MCF 10A (cell line): Measurements from ENCODE around the gene PNPLA8. TPM values are rescaled to one million over a fixed set of nuclear protein-coding genes. Genes with fewer than 3 reads are reported as not detected.

ENCODE experiments used
- BruUV-seq: library from RNA; stranded (reverse); fragments of 400-500 nt; replicated peaks from 2 replicates; lab custom pipeline; 2021; lab: Mats Ljungman, UMichigan
- CTCF ChIA-PET: fragments of 300-600 bp; sonication (Branson Sonifier 250); formaldehyde crosslinking; extraction: SDS; loops from one replicate; lab custom pipeline; 2021; ENCODE audit warnings: antibody characterized with exemption, inconsistent platforms; lab: Yijun Ruan, JAX
- POLR2A ChIA-PET: fragments of 300-600, 350-650 bp; sonication (Branson Sonifier 250); formaldehyde crosslinking; extraction: SDS; loops from one replicate; lab custom pipeline; 2020; ENCODE audit warnings: antibody characterized with exemption, inconsistent platforms; lab: Yijun Ruan, JAX
- DNase-seq: peaks from one replicate; pipeline ENCODE4 v3.0.0-alpha.2; 2018; ENCODE audit not compliant: unreplicated experiment
- H3K27ac Mint-ChIP-seq: one replicate; pipeline ENCODE4 v1.8.0; 2022; ENCODE audit warnings: mild to moderate bottlenecking, low read depth, mixed read lengths; ENCODE audit not compliant: unreplicated experiment
- H3K27me3 Mint-ChIP-seq: one replicate; pipeline ENCODE4 v1.8.0; 2022; ENCODE audit warnings: mixed read lengths; ENCODE audit not compliant: insufficient read depth, unreplicated experiment
- H3K36me3 Mint-ChIP-seq: one replicate; pipeline ENCODE4 v1.8.0; 2022; ENCODE audit warnings: mild to moderate bottlenecking, moderate library complexity, mixed read lengths; ENCODE audit not compliant: insufficient read depth, unreplicated experiment
- H3K4me1 Mint-ChIP-seq: one replicate; pipeline ENCODE4 v1.8.0; 2022; ENCODE audit warnings: mixed read lengths; ENCODE audit not compliant: insufficient read depth, unreplicated experiment
- H3K4me3 Mint-ChIP-seq: one replicate; pipeline ENCODE4 v1.8.0; 2022; ENCODE audit warnings: mild to moderate bottlenecking, moderate library complexity, mixed read lengths; ENCODE audit not compliant: unreplicated experiment
- H3K9me3 Mint-ChIP-seq: one replicate; pipeline ENCODE4 v1.8.0; 2022; ENCODE audit warnings: mixed read lengths; ENCODE audit not compliant: unreplicated experiment
- CTCF ChIP-seq: fragments of 200-600 bp; IDR thresholded peaks from one replicate; pipeline ENCODE4 v1.8.0; 2022; ENCODE audit warnings: antibody characterized with exemption, mild to moderate bottlenecking; ENCODE audit not compliant: unreplicated experiment
- intact Hi-C: fragments of 100-400 bp; cut with micrococcal nuclease; formaldehyde crosslinking; loops from 2 replicates; pipeline ENCODE4 v1.14.1; 2022
- total RNA-seq: library from RNA; stranded (reverse); gene quantifications from 2 replicates; pipeline ENCODE4 v1.2.3, GENCODE V29; 2022

The PNPLA8 gene
- total RNA-seq, 1 experiment from 2014 or later: 28.5 TPM

- intact Hi-C loops: loop anchor here (2.0 kb wide), 1 partner anchor 272 kb away; no protein-coding TSS in a partner anchor
- ChIA-PET POLR2A (interaction anchor here (0.5 kb wide), 1 partner anchor 563 kb away, joined by 4 read pairs; no protein-coding TSS in a partner anchor), CTCF (interaction anchor here (0.8 to 2.2 kb wide), 7 partner anchors 10 to 273 kb away, joined by 3 to 7 read pairs (median 6); no protein-coding TSS in a partner anchor)
- peak; percentile 40 for TF ChIP-seq CTCF
- no TSS peak for BruUV-seq
- Mint-ChIP-seq H3K36me3 (no peaks in the 10 kb centered on the region), H3K27ac (no peak overlapping the region), H3K9me3 (no peaks in the 10 kb centered on the region), H3K27me3 (peaks cover 39% of the 10 kb centered on the region), H3K4me1 (no peaks in the 10 kb centered on the region), H3K4me3 (no peak overlapping the region)
- peak; percentile 51 for DNase-seq
These were observed 73.2 kb downstream of the PNPLA8 start for GRCh38 chr7:108452707-108453106.

DNA sequence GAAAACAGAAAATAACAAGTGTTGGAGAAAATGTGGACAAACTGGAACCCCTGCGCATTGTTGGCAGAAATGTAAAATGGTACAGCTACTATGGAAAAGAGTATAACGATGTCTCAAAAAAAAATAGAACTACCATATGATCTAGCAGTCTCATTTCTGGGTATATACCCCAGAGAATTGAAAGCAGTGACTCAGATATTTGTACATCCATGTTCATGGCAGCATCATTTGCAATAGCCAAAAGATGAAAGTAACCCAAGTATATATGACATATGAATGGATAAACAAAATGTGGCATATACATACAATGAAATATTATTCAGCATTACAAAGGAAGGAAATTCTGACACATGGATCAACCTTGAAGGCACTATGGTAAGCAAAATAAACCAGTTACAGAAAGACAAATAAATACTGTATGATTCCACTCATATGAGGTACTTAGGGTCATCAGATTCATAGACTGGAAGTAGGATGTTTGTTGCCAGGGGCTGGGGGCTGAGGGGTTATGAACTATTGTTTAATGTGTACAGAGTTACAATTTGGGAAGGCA, 74.6 kb downstream of the PNPLA8 start:
- Mint-ChIP-seq H3K4me1 (no peaks in the 10 kb centered on the region), H3K4me3 (no peak overlapping the region), H3K27ac (no peak overlapping the region), H3K9me3 (no peaks in the 10 kb centered on the region), H3K27me3 (peaks cover 26% of the 10 kb centered on the region), H3K36me3 (no peaks in the 10 kb centered on the region)
- no peak for TF ChIP-seq CTCF
- ChIA-PET POLR2A (no interaction called here), CTCF (no interaction called here)
- intact Hi-C loops: no loop called here
- BruUV-seq: no TSS peak
- DNase-seq: no peak

- H3K27ac Mint-ChIP-seq: no peak overlapping the region
- ChIA-PET POLR2A (no interaction called here), CTCF (interaction anchor here (0.6 kb wide), 1 partner anchor 12 kb away, joined by 3 read pairs; no protein-coding TSS in a partner anchor)
- no peak for DNase-seq
- H3K4me3 Mint-ChIP-seq: no peak overlapping the region
- intact Hi-C loops: no loop called here
- no peaks in the 10 kb centered on the region for H3K4me1 Mint-ChIP-seq
- peaks cover 25% of the 10 kb centered on the region for H3K27me3 Mint-ChIP-seq
- no peaks in the 10 kb centered on the region for H3K36me3 Mint-ChIP-seq
- no peak for TF ChIP-seq CTCF
- BruUV-seq: no TSS peak
- H3K9me3 Mint-ChIP-seq: no peaks in the 10 kb centered on the region
These were observed 75.8 kb downstream of the PNPLA8 start for GRCh38 chr7:108450160-108450559.

GRCh38 chr7:108449521-108449920, 76.4 kb downstream of the PNPLA8 start:
- Mint-ChIP-seq H3K36me3 (no peaks in the 10 kb centered on the region), H3K9me3 (no peaks in the 10 kb centered on the region), H3K4me1 (no peaks in the 10 kb centered on the region), H3K27ac (no peak overlapping the region), H3K4me3 (no peak overlapping the region), H3K27me3 (peaks cover 19% of the 10 kb centered on the region)
- no peak for TF ChIP-seq CTCF
- ChIA-PET POLR2A (interaction anchor here (0.5 kb wide), 1 partner anchor 74 kb away, joined by 3 read pairs; no protein-coding TSS in a partner anchor), CTCF (interaction anchor here (0.6 kb wide), 1 partner anchor 12 kb away, joined by 3 read pairs; no protein-coding TSS in a partner anchor)
- BruUV-seq: no TSS peak
- DNase-seq: no peak
- intact Hi-C loops: no loop called here
